Right atrium auricular region (tissue), 2 donors: ENCODE data around the gene RPS19BP1. TPM values are rescaled to one million over a fixed set of nuclear protein-coding genes. Genes with fewer than 3 reads are reported as not detected.

ENCODE experiments used
- DNase-seq: peaks from one replicate; pipeline ENCODE4 v3.0.0-alpha.2; 2019; ENCODE audit warnings: low spot score
- H3K27ac ChIP-seq, 2 donors: fragments of 200-600 bp; sonication (generic); 1 replicate in 1 of 2; 2 replicates in 1 of 2; pipeline ENCODE4 v1.5.1; 2016 to 2019
- H3K27me3 ChIP-seq, 2 donors: fragments of 200-600 bp; sonication (generic); one replicate each; pipeline versions ENCODE4 v1.5.1 to v1.6.0; 2017 to 2019
- H3K36me3 ChIP-seq: fragments of 200-600 bp; sonication (generic); one replicate; pipeline ENCODE4 v1.5.1; 2016
- H3K4me1 ChIP-seq, 2 donors: fragments of 200-600 bp; sonication (generic); one replicate each; pipeline versions ENCODE4 v1.5.1 to v1.6.0; 2017 to 2019
- H3K4me3 ChIP-seq, 2 donors: fragments of 200-600 bp; sonication (generic); 1 replicate in 1 of 2; 2 replicates in 1 of 2; pipeline ENCODE4 v1.5.1; 2017 to 2019; ENCODE audit warnings: mild to moderate bottlenecking in 1 of 2, moderate library complexity in 1 of 2
- H3K9me3 ChIP-seq, 2 donors: fragments of 200-600 bp; sonication (generic); one replicate each; pipeline ENCODE4 v1.5.1; 2019
- CTCF ChIP-seq, 2 donors: fragments of 200-600 bp; sonication (generic); IDR thresholded peaks; one replicate each; pipeline ENCODE4 v1.5.1; 2019; ENCODE audit warnings: antibody characterized with exemption in 2 of 2
- total RNA-seq, 2 donors: library from RNA; depleted of rRNA; stranded (reverse); fragments of >200 nt; gene quantifications; one replicate each; pipeline ENCODE4 v1.1.0, GENCODE V29; 2016

The RPS19BP1 gene
- total RNA-seq, 2 donors from 2014 or later, result 88.1 to 135 TPM

- Histone ChIP-seq H3K36me3 (no peaks in the 10 kb centered on the region), H3K27ac (no peak overlapping the region), H3K9me3 (no peaks in the 10 kb centered on the region), H3K4me3 (peak overlapping the region in 1 of 2 donors; percentile 31), H3K27me3 (peaks cover 8 to 14% of the 10 kb centered on the region in 2 donors), H3K4me1 (peaks cover 0 to 13% of the 10 kb centered on the region in 2 donors)
- no peak for DNase-seq
- TF ChIP-seq CTCF (IDR thresholded peaks at IDR 0.05), result no peak
These were observed 25.7 kb upstream of the RPS19BP1 start for GRCh38 chr22:39558254-39558727.

- Histone ChIP-seq H3K27me3 (peaks cover 8 to 14% of the 10 kb centered on the region in 2 donors), H3K4me3 (peak overlapping the region in 1 of 2 donors; percentile 31), H3K36me3 (no peaks in the 10 kb centered on the region), H3K27ac (no peak overlapping the region), H3K4me1 (peaks cover 0 to 13% of the 10 kb centered on the region in 2 donors), H3K9me3 (no peaks in the 10 kb centered on the region)
- TF ChIP-seq CTCF (IDR thresholded peaks at IDR 0.05), result peak in 1 of 2 donors; percentile 26
- no peak for DNase-seq
These were observed 24.7 kb upstream of the RPS19BP1 start for GRCh38 chr22:39556970-39557841.

GRCh38 chr22:39554151-39554550, 21.6 kb upstream of the RPS19BP1 start:
- DNase-seq, result no peak
- H3K27me3 ChIP-seq, result peaks cover 8 to 14% of the 10 kb centered on the region in 2 donors
- peaks cover 0 to 13% of the 10 kb centered on the region in 2 donors for H3K4me1 ChIP-seq
- H3K4me3 ChIP-seq, result no peak overlapping the region
- no peak overlapping the region for H3K27ac ChIP-seq
- no peaks in the 10 kb centered on the region for H3K9me3 ChIP-seq
- H3K36me3 ChIP-seq, result no peaks in the 10 kb centered on the region
- no peak for TF ChIP-seq CTCF (IDR thresholded peaks at IDR 0.05)

DNA sequence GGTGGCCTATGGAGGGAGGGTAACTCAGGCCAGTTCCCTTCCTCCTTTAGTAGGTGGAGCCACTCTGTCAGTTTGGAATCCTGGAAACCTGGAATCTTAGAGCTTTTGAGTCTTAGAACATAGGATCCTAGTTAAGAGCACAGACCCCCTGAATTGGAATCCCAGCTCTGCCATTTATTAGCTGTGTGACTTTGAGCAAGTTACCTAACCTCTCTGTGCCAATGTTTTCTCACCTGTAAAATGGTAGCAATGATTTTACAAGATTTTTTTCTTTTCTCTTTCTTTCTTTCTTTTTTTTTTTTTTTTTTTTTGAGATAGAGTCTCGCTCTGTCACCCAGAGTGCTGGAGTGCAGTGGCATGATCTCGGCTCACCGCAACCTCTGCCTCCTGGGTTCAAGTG, 20.9 kb upstream of the RPS19BP1 start:
- H3K4me3 ChIP-seq, result no peak overlapping the region
- no peak for DNase-seq
- H3K36me3 ChIP-seq, result no peaks in the 10 kb centered on the region
- H3K27me3 ChIP-seq, result peaks cover 5 to 12% of the 10 kb centered on the region in 2 donors
- no peak for TF ChIP-seq CTCF (IDR thresholded peaks at IDR 0.05)
- H3K4me1 ChIP-seq, result peaks cover 0 to 11% of the 10 kb centered on the region in 2 donors
- H3K27ac ChIP-seq, result no peak overlapping the region
- no peaks in the 10 kb centered on the region for H3K9me3 ChIP-seq

GRCh38 chr22:39547587-39547947, 15.0 kb upstream of the RPS19BP1 start:
- TF ChIP-seq CTCF (IDR thresholded peaks at IDR 0.05), result no peak
- no peak overlapping the region for H3K4me3 ChIP-seq
- no peaks in the 10 kb centered on the region for H3K36me3 ChIP-seq
- DNase-seq, result no peak
- H3K4me1 ChIP-seq, result no peaks in the 10 kb centered on the region
- no peaks in the 10 kb centered on the region for H3K9me3 ChIP-seq
- no peak overlapping the region for H3K27ac ChIP-seq
- peaks cover 0 to 5% of the 10 kb centered on the region in 2 donors for H3K27me3 ChIP-seq
